Right renal pelvis (tissue), 4 donors: ENCODE measurements around the gene IRX4. TPM values are rescaled to one million over a fixed set of nuclear protein-coding genes. Genes with fewer than 3 reads are reported as not detected.

Source experiments
- DNase-seq, 4 donors: peaks; one replicate each; pipeline ENCODE4 v3.0.0-alpha.2; 2013; ENCODE audit warnings: low read depth in 4 of 4, low spot score in 3 of 4, missing footprints in 1 of 4
- polyA plus RNA-seq, 4 donors: library from polyadenylated mRNA; unstranded; fragments of 120-200 nt; gene quantifications; one replicate each; pipeline ENCODE4 v1.2.1, GENCODE V29; 2013; ENCODE audit not compliant: insufficient read length in 4 of 4

Gene IRX4
- polyA plus RNA-seq, 4 donors, result 0.42 to 0.75 (median 0.59) TPM

DNA sequence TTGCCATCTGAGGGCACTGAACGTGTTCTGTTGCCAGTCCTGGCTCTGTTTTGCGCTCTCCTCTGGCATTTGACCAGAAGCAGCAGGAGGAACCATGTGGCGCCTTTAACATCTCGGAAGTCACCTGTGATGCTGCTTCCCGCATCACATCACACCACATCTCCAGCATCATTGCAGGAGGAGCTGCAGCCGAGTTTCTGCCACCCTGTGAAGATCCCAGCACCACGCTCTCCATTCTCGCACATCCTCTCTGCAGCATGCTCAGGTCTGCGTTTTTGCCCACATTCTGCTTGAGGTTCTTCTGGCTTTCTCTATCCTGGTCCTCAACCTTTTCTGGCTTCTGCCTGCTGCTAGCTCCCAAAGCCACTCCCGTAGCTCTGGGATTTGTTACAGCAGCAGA lies 11.0 kb upstream of the IRX4 start:
- DNase-seq, result no peak

- no peak for DNase-seq
Observed at GRCh38 chr5:1892685-1893445, 10.1 kb upstream of the IRX4 start.

GRCh38 chr5:1892211-1892610 lies 9.5 kb upstream of the IRX4 start:
- DNase-seq, result no peak

DNA sequence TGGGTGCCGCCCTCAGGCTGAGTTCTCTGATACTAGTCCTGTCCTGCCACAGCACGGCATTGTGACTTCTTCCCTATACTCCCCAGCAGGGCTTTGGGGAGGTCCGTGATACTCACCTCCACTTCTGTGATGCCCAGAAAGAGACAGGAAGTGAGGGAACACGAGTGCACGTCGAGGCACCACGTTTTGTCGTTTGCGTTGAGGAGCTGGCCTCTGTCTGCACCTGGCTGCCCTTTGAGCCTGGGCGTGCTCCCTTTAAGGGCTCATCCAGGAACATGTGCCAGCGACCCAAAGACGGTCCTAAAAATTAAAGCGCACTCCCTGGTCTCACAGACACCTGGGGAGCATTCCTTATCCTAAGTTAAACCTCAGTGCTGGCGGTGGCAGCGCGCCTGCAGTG lies 8.7 kb upstream of the IRX4 start:
- no peak for DNase-seq

DNA sequence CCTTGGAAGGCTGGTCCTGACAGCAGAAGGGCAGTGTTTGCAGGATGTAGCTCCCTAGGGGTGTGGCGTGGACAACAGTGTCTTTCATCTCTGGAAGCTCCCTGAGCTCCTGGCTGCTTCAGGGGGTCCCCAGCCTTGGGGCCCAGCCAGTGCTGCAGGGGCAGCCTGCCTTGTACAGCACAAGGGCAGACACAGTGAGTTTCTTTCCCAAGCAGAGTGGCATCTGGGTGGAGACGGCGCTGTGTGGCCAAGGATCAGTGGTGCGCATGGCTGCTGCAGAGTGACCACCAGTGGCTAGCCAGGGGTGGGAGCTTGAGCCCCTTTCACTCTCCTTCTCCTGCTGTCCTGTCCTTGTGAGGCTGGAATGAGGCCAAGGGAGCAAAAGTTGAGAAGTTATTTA lies 7.6 kb upstream of the IRX4 start:
- DNase-seq, result no peak

DNA sequence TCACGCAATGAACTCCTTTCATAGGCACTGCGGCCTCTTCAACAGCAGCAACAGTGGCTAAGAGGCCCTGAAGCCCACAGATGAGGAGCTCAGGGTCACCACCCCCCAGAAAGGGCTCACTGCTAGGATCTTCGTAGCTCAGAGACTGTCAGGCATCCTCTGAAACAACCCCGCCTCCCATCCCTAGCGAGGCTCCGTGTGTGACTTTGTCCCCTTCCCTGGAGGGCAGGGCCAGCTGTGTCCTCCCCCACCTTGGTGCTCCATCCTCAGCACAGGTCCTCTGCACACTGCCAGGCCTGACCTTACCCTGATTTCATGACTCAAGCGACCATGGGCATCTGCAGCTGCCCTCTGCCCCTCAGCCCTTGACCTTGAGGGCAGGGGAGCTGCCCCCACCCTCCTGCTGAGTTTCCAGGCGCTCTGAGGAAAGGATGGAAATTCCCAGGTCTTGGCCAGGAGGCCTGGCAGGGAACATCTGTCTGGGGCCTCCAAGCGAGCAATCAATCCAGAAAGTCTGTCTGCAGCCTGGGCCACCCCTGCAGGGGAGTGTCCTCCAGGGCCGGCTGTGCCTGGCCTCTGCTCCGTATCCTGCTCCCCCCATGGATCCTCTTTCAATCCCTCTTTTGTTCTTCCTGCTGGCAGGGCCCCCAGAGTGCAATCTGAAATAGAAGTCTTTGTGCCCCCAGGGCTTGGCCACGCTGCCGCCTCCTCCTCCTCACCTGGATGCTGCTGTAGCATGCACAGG lies 6.8 kb upstream of the IRX4 start:
- no peak for DNase-seq

GRCh38 chr5:1888541-1889251 lies 6.0 kb upstream of the IRX4 start:
- DNase-seq, result no peak

GRCh38 chr5:1887588-1888360 lies 5.0 kb upstream of the IRX4 start:
- no peak for DNase-seq

- DNase-seq, result no peak
Observed at GRCh38 chr5:1886846-1887587, 4.3 kb upstream of the IRX4 start.

GRCh38 chr5:1885868-1886845 lies 3.4 kb upstream of the IRX4 start:
- DNase-seq, result no peak

GRCh38 chr5:1885404-1885755 lies 2.7 kb upstream of the IRX4 start:
- no peak for DNase-seq

- DNase-seq, result no peak
Observed at GRCh38 chr5:1884678-1885403, 2.1 kb upstream of the IRX4 start.

- DNase-seq, result no peak
Observed at GRCh38 chr5:1883925-1884677, 1.4 kb upstream of the IRX4 start.

- DNase-seq, result no peak
Observed at GRCh38 chr5:1883120-1883924, 597 bp upstream of the IRX4 start.

DNA sequence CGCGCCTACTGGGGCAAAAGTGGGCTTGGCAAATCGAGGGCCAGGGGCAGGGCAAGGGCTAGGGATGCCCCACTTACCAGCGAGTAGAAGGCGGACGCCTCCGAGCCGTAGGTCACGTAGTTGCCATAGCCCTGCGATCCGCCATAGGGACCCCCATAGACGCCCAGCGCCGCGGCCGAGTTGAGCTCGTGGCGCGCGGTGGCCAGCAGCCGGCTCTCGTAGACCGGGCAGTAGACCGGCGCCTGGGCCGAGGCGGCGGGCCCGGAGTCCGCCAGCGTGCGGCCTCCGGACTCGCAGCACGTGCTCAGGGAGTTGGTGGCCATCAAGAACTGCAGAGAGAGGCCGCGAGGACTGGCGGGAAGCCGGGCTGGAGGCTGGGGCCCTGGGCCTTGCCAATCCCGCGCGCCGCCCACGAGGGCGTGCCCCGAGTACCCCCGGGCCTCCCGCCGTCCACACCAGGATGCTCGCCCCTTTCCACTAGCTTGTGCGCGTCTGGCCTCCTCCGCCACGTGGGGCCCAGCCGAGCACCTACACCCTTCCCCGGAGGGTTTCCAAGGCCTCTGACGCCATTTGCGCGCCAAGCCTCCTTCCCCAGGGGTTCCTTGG lies 891 bp downstream of the IRX4 start:
- no peak for DNase-seq

DNA sequence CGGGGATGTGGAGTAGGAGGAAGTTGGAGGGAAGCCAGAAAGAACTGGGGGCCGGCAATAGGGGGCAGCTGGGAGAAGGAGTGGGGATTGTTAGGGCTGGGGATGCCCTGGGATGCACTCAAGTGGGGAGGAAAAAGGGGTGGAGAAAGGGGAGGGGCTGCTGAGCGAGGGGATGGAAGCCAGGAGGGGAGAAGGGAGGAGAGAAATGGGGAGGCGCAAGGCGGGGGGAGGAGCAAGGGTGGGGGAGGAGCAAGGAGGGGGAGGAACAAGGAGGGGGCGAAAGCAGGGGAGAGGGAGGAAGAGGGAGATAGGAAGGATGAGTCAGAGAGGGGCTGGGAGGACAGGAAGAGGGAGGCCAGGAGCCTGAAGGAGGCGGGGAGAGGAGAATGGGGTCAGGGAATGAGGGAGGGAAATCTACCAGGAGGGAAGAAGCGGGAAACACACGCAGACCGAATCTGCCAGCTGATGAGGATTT lies 1.6 kb downstream of the IRX4 start:
- no peak for DNase-seq
